ENCODE data around the gene GNA14. TPM values are rescaled to one million over a fixed set of nuclear protein-coding genes. Genes with fewer than 3 reads are reported as not detected.

The GNA14 gene
- total RNA-seq, 1 experiment from 2014 or later = 1.3 TPM

GRCh38 chr9:77561331-77562018 is 86.6 kb downstream of the GNA14 start:
- H3K4me2 ChIP-seq = no peak overlapping the region
- H3K27me3 ChIP-seq (ENCODE audit: insufficient read depth, low read depth) = no peaks in the 10 kb centered on the region
- H2AFZ ChIP-seq = no peak overlapping the region
- no peaks in the 10 kb centered on the region for H4K20me1 ChIP-seq (ENCODE audit: insufficient read depth)
- no peak for DNase-seq
- H3K36me3 ChIP-seq (ENCODE audit: low read depth) = no peaks in the 10 kb centered on the region
- H3K27ac ChIP-seq = no peak overlapping the region
- H3K79me2 ChIP-seq (ENCODE audit: low read depth) = no peaks in the 10 kb centered on the region
- H3F3A ChIP-seq (ENCODE audit: insufficient read depth, low read depth) = no peaks in the 10 kb centered on the region
- intact Hi-C loops (cut with micrococcal nuclease; ENCODE audit: unreplicated experiment) = no loop called here
- H3K4me3 ChIP-seq = no peak overlapping the region
- no peaks in the 10 kb centered on the region for H3K9me3 ChIP-seq (ENCODE audit: insufficient read depth, low read depth)
- no TSS peak for BruUV-seq (replicated peaks)
- no peaks in the 10 kb centered on the region for H3K4me1 ChIP-seq (replicated peaks; ENCODE audit: insufficient read depth)
- no peaks in the 10 kb centered on the region for H3K9me2 ChIP-seq (ENCODE audit: insufficient read depth)
- ChIA-PET POLR2A (ENCODE audit: unreplicated experiment) (no interaction called here), CTCF (no interaction called here)
- TF ChIP-seq, protein P1, sequence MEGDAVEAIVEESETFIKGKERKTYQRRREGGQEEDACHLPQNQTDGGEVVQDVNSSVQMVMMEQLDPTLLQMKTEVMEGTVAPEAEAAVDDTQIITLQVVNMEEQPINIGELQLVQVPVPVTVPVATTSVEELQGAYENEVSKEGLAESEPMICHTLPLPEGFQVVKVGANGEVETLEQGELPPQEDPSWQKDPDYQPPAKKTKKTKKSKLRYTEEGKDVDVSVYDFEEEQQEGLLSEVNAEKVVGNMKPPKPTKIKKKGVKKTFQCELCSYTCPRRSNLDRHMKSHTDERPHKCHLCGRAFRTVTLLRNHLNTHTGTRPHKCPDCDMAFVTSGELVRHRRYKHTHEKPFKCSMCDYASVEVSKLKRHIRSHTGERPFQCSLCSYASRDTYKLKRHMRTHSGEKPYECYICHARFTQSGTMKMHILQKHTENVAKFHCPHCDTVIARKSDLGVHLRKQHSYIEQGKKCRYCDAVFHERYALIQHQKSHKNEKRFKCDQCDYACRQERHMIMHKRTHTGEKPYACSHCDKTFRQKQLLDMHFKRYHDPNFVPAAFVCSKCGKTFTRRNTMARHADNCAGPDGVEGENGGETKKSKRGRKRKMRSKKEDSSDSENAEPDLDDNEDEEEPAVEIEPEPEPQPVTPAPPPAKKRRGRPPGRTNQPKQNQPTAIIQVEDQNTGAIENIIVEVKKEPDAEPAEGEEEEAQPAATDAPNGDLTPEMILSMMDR (conservative IDR thresholded peaks at IDR 0.05) = no peak
- no peak for TF ChIP-seq EZH2 (IDR thresholded peaks at IDR 0.05; ENCODE audit: low read depth)

DNA sequence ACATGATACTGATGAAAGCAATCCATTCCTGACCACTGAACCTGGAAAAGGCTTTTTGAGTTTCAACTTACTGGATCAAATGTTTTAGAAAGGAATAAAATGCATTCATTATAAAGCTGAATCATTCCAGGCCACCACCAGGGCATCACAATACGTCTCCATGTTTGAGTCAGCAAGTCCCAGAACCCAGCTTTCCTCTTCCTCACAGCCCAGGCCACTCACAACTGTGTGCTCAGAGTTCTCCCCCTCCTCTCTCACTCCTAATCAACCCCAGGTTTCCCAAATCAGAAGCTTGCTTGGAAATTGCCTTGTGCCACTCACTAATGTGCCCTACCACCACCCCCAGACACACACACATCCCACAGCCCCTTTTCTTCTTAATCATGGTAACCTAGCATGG is 91.7 kb downstream of the GNA14 start:
- intact Hi-C loops (cut with micrococcal nuclease; ENCODE audit: unreplicated experiment) = no loop called here
- no peak for DNase-seq
- H4K20me1 ChIP-seq (ENCODE audit: insufficient read depth) = no peaks in the 10 kb centered on the region

GRCh38 chr9:77554586-77555105 is 93.5 kb downstream of the GNA14 start:
- CTCF ChIA-PET = no interaction called here
- Histone ChIP-seq H2AFZ (no peak overlapping the region), H3K27me3 (ENCODE audit: insufficient read depth, low read depth) (no peaks in the 10 kb centered on the region), H3K4me1 (replicated peaks; ENCODE audit: insufficient read depth) (no peaks in the 10 kb centered on the region), H3K4me3 (no peak overlapping the region), H3K79me2 (ENCODE audit: low read depth) (no peaks in the 10 kb centered on the region), H3K36me3 (ENCODE audit: low read depth) (no peaks in the 10 kb centered on the region), H3K4me2 (no peak overlapping the region), H3K9me2 (ENCODE audit: insufficient read depth) (no peaks in the 10 kb centered on the region), H3F3A (ENCODE audit: insufficient read depth, low read depth) (0 out of 2 replicates have a peak, but pooled peaks cover 2% of the 10 kb centered on the region), H4K20me1 (ENCODE audit: insufficient read depth) (no peaks in the 10 kb centered on the region), H3K9me3 (ENCODE audit: insufficient read depth, low read depth) (no peaks in the 10 kb centered on the region), H3K27ac (no peak overlapping the region)
- TF ChIP-seq, protein P1 (conservative IDR thresholded peaks at IDR 0.05) = no peak
- TF ChIP-seq EZH2 (IDR thresholded peaks at IDR 0.05; ENCODE audit: low read depth) = no peak
- intact Hi-C loops (cut with micrococcal nuclease; ENCODE audit: unreplicated experiment) = no loop called here
- BruUV-seq (replicated peaks) = no TSS peak
- POLR2A ChIA-PET (ENCODE audit: unreplicated experiment) = interaction anchor here (0.6 kb wide), 1 partner anchor 96 kb away, joined by 3 read pairs; no protein-coding TSS in a partner anchor
- DNase-seq = no peak

More for the DNA sequence above, 91.7 kb downstream of the GNA14 start:
- TF ChIP-seq, protein P1 (conservative IDR thresholded peaks at IDR 0.05) = no peak
- no peak for TF ChIP-seq EZH2 (IDR thresholded peaks at IDR 0.05; ENCODE audit: low read depth)
- H3F3A ChIP-seq (ENCODE audit: insufficient read depth, low read depth) = 0 out of 2 replicates have a peak, but pooled peaks cover 2% of the 10 kb centered on the region
- no peak overlapping the region for H3K4me3 ChIP-seq
- H3K79me2 ChIP-seq (ENCODE audit: low read depth) = no peaks in the 10 kb centered on the region
- no peaks in the 10 kb centered on the region for H3K36me3 ChIP-seq (ENCODE audit: low read depth)
- H3K9me3 ChIP-seq (ENCODE audit: insufficient read depth, low read depth) = no peaks in the 10 kb centered on the region
- no peaks in the 10 kb centered on the region for H3K9me2 ChIP-seq (ENCODE audit: insufficient read depth)
- ChIA-PET CTCF (no interaction called here), POLR2A (ENCODE audit: unreplicated experiment) (no interaction called here)
- H3K4me1 ChIP-seq (replicated peaks; ENCODE audit: insufficient read depth) = no peaks in the 10 kb centered on the region
- no peaks in the 10 kb centered on the region for H3K27me3 ChIP-seq (ENCODE audit: insufficient read depth, low read depth)
- no peak overlapping the region for H2AFZ ChIP-seq
- no peak overlapping the region for H3K27ac ChIP-seq
- no TSS peak for BruUV-seq (replicated peaks)
- H3K4me2 ChIP-seq = no peak overlapping the region

Measured in PC-9 (cell line).